BLaER1 treated with 17β-estradiol and CSF1 and Interleukin-3, amounts not matched to agents 10 nM and 100 nM (cell line): ENCODE data around the gene PARP11.
A peak's percentile ranks its signal among the peaks of the same experiment; 100 is the strongest.

Source experiments
- H3K27ac ChIP-seq, 11 experiments: shearing (Covaris generic); formaldehyde crosslinking; 2 replicates each; pipeline ENCODE4 v1.8.1; 2022
- H3K27me3 ChIP-seq, 11 experiments: shearing (Covaris generic); formaldehyde crosslinking; 2 replicates each; pipeline ENCODE4 v1.8.1; 2022
- H3K36me3 ChIP-seq, 11 experiments: shearing (Covaris generic); formaldehyde crosslinking; 2 replicates each; pipeline ENCODE4 v1.8.1; 2022
- H3K4me1 ChIP-seq, 10 experiments: shearing (Covaris generic); formaldehyde crosslinking; 2 replicates each; pipeline ENCODE4 v1.8.1; 2022
- H3K4me2 ChIP-seq, 11 experiments: shearing (Covaris generic); formaldehyde crosslinking; 2 replicates each; pipeline ENCODE4 v1.8.1; 2022
- H3K4me3 ChIP-seq, 10 experiments: shearing (Covaris generic); formaldehyde crosslinking; 2 replicates each; pipeline ENCODE4 v1.8.1; 2022
- H3K9ac ChIP-seq, 11 experiments: shearing (Covaris generic); formaldehyde crosslinking; 2 replicates each; pipeline ENCODE4 v1.8.1; 2022
- H3K9me3 ChIP-seq, 11 experiments: shearing (Covaris generic); formaldehyde crosslinking; replicated peaks in 1 of 11; 2 replicates each; pipeline ENCODE4 v1.8.1; 2022
- H4K20me1 ChIP-seq, 11 experiments: shearing (Covaris generic); formaldehyde crosslinking; 2 replicates each; pipeline ENCODE4 v1.8.1; 2022
- Cebpa-rat ChIP-seq, 11 experiments: shearing (Covaris generic); IDR thresholded peaks; 2 replicates each; pipeline ENCODE4 v1.8.1; 2022

Gene PARP11

GRCh38 chr12:3888659-3889058 lies 15.5 kb upstream of the PARP11 start:
- H3K27ac ChIP-seq: no peak overlapping the region
- no peak for TF ChIP-seq Cebpa-rat (IDR thresholded peaks at IDR 0.05)
- 0 out of 22 replicates have a peak overlapping the region, but pooled peaks of 1 of the 11 experiments have one; percentile 22 for H3K4me2 ChIP-seq
- no peak overlapping the region; a peak in 1 of 22 replicates for H3K9ac ChIP-seq
- H3K27me3 ChIP-seq: peaks cover 0 to 6% (median 0%) of the 10 kb centered on the region in 11 experiments; a peak in 3 of 22 replicates
- no peak overlapping the region for H3K4me3 ChIP-seq
- H3K4me1 ChIP-seq: peaks cover 0 to 26% (median 5%) of the 10 kb centered on the region in 10 experiments; a peak in 10 of 20 replicates
- no peaks in the 10 kb centered on the region for H4K20me1 ChIP-seq
- H3K9me3 ChIP-seq: no peaks in the 10 kb centered on the region
- no peaks in the 10 kb centered on the region for H3K36me3 ChIP-seq

- Histone ChIP-seq H3K36me3 (no peaks in the 10 kb centered on the region), H4K20me1 (no peaks in the 10 kb centered on the region), H3K9me3 (no peaks in the 10 kb centered on the region), H3K4me1 (peaks cover 0 to 15% (median 5%) of the 10 kb centered on the region in 10 experiments; a peak in 8 of 20 replicates), H3K9ac (peak overlapping the region; percentile 8 to 56 (median 40); a peak in 11 of 22 replicates), H3K4me2 (peak overlapping the region; percentile 51 to 79 (median 68)), H3K27me3 (peaks cover 0 to 6% (median 0%) of the 10 kb centered on the region in 11 experiments; a peak in 3 of 22 replicates), H3K27ac (0 out of 22 replicates have a peak overlapping the region, but pooled peaks of 2 of the 11 experiments have one; percentile 10 to 29), H3K4me3 (peak overlapping the region in 6 of 10 experiments; percentile 1 to 37 (median 24); a peak in 5 of 20 replicates)
- TF ChIP-seq Cebpa-rat (IDR thresholded peaks at IDR 0.05): no peak
Observed at GRCh38 chr12:3885277-3886094, 12.3 kb upstream of the PARP11 start.

- no peak overlapping the region for H3K9ac ChIP-seq
- no peak overlapping the region for H3K27ac ChIP-seq
- H4K20me1 ChIP-seq: no peaks in the 10 kb centered on the region
- H3K4me3 ChIP-seq: no peak overlapping the region
- TF ChIP-seq Cebpa-rat (IDR thresholded peaks at IDR 0.05): no peak
- H3K36me3 ChIP-seq: no peaks in the 10 kb centered on the region
- peaks cover 0 to 15% (median 5%) of the 10 kb centered on the region in 10 experiments; a peak in 8 of 20 replicates for H3K4me1 ChIP-seq
- H3K27me3 ChIP-seq: peaks cover 0 to 6% (median 0%) of the 10 kb centered on the region in 11 experiments; a peak in 3 of 22 replicates
- H3K9me3 ChIP-seq: no peaks in the 10 kb centered on the region
- peak overlapping the region in 7 of 11 experiments; percentile 55 to 79 (median 68); a peak in 7 of 22 replicates for H3K4me2 ChIP-seq
Observed at GRCh38 chr12:3884671-3885070, 11.5 kb upstream of the PARP11 start.

GRCh38 chr12:3882896-3883564 lies 9.8 kb upstream of the PARP11 start:
- Histone ChIP-seq H3K4me1 (peaks cover 0 to 9% (median 5%) of the 10 kb centered on the region in 10 experiments; a peak in 8 of 20 replicates), H4K20me1 (no peaks in the 10 kb centered on the region), H3K36me3 (no peaks in the 10 kb centered on the region), H3K9ac (no peak overlapping the region), H3K27ac (no peak overlapping the region), H3K4me3 (no peak overlapping the region), H3K9me3 (peaks cover 7 to 12% (median 10%) of the 10 kb centered on the region in 11 experiments; a peak in 19 of 22 replicates), H3K27me3 (peaks cover 0 to 6% (median 0%) of the 10 kb centered on the region in 11 experiments; a peak in 2 of 22 replicates), H3K4me2 (no peak overlapping the region)
- TF ChIP-seq Cebpa-rat (IDR thresholded peaks at IDR 0.05): no peak

- H3K27me3 ChIP-seq: peaks cover 0 to 6% (median 0%) of the 10 kb centered on the region in 11 experiments; a peak in 2 of 22 replicates
Observed at GRCh38 chr12:3882406-3882805, 9.2 kb upstream of the PARP11 start.

GRCh38 chr12:3881281-3881950 lies 8.2 kb upstream of the PARP11 start:
- Histone ChIP-seq H3K4me3 (no peak overlapping the region), H3K9ac (no peak overlapping the region), H3K4me2 (no peak overlapping the region), H3K4me1 (peaks cover 0 to 9% (median 5%) of the 10 kb centered on the region in 10 experiments; a peak in 8 of 20 replicates), H3K36me3 (no peaks in the 10 kb centered on the region), H3K9me3 (peaks cover 9 to 16% (median 10%) of the 10 kb centered on the region in 11 experiments; a peak in 19 of 22 replicates), H4K20me1 (no peaks in the 10 kb centered on the region), H3K27ac (no peak overlapping the region), H3K27me3 (peaks cover 0 to 6% (median 0%) of the 10 kb centered on the region in 11 experiments; a peak in 2 of 22 replicates)
- no peak for TF ChIP-seq Cebpa-rat (IDR thresholded peaks at IDR 0.05)

More at GRCh38 chr12:3882406-3882805, 9.2 kb upstream of the PARP11 start:
- Histone ChIP-seq H3K9ac (no peak overlapping the region), H3K36me3 (no peaks in the 10 kb centered on the region), H3K9me3 (peaks cover 9 to 16% (median 10%) of the 10 kb centered on the region in 11 experiments; a peak in 19 of 22 replicates), H3K4me2 (no peak overlapping the region), H3K27ac (no peak overlapping the region), H3K4me1 (peaks cover 0 to 9% (median 5%) of the 10 kb centered on the region in 10 experiments; a peak in 8 of 20 replicates), H3K4me3 (no peak overlapping the region), H4K20me1 (no peaks in the 10 kb centered on the region)
- TF ChIP-seq Cebpa-rat (IDR thresholded peaks at IDR 0.05): no peak

GRCh38 chr12:3879846-3880245 lies 6.6 kb upstream of the PARP11 start:
- H3K27ac ChIP-seq: no peak overlapping the region
- H4K20me1 ChIP-seq: no peaks in the 10 kb centered on the region
- peaks cover 9 to 16% (median 10%) of the 10 kb centered on the region in 11 experiments; a peak in 19 of 22 replicates for H3K9me3 ChIP-seq
- no peak overlapping the region for H3K9ac ChIP-seq
- no peaks in the 10 kb centered on the region for H3K36me3 ChIP-seq
- H3K4me2 ChIP-seq: no peak overlapping the region
- H3K4me1 ChIP-seq: no peaks in the 10 kb centered on the region
- TF ChIP-seq Cebpa-rat (IDR thresholded peaks at IDR 0.05): no peak
- peaks cover 0 to 3% (median 0%) of the 10 kb centered on the region in 11 experiments; a peak in 2 of 22 replicates for H3K27me3 ChIP-seq
- no peak overlapping the region for H3K4me3 ChIP-seq

- Histone ChIP-seq H3K4me3 (peak overlapping the region in 8 of 10 experiments; percentile 61 to 84 (median 80); a peak in 14 of 20 replicates), H3K4me1 (peaks cover 30 to 39% (median 37%) of the 10 kb centered on the region in 10 experiments), H3K9ac (peak overlapping the region in 5 of 11 experiments; percentile 84 to 94 (median 87); a peak in 3 of 22 replicates), H3K27me3 (no peaks in the 10 kb centered on the region), H3K36me3 (peaks cover 0 to 20% (median 4%) of the 10 kb centered on the region in 11 experiments; a peak in 12 of 22 replicates), H3K4me2 (peak overlapping the region; percentile 79 to 96 (median 91)), H3K27ac (peak overlapping the region in 2 of 11 experiments; percentile 86 to 93; a peak in 3 of 22 replicates), H4K20me1 (no peaks in the 10 kb centered on the region; a peak in 1 of 22 replicates), H3K9me3 (peaks cover 4 to 27% (median 19%) of the 10 kb centered on the region in 11 experiments)
- TF ChIP-seq Cebpa-rat (IDR thresholded peaks at IDR 0.05): no peak
Observed at GRCh38 chr12:3871356-3871755, 1.8 kb downstream of the PARP11 start.
